Liver (tissue), 3 donors: ENCODE measurements around the gene VDAC2.

Experiments
- FOXA1 ChIP-seq: IDR thresholded peaks from 2 replicates; pipeline ENCODE4 v1.6.1; 2016; ENCODE audit warnings: antibody characterized with exemption
- JUND ChIP-seq, 2 donors: IDR thresholded peaks; 2 replicates each; pipeline ENCODE4 v1.6.1; 2016; ENCODE audit warnings: antibody characterized with exemption in 2 of 2
- RAD21 ChIP-seq, 2 donors: IDR thresholded peaks; 2 replicates each; pipeline ENCODE4 v1.6.1; 2016; ENCODE audit warnings: antibody characterized with exemption in 2 of 2, mild to moderate bottlenecking in 2 of 2
- TF ChIP-seq, protein P1 (sequence below): fragments of 150-350 bp; IDR thresholded peaks from 2 replicates; pipeline ENCODE4 v1.5.1; 2017; ENCODE audit warnings: improper control_type of control experiment, low read depth, low read length; ENCODE audit not compliant: missing input control
- TF ChIP-seq, protein P2 (sequence below): IDR thresholded peaks from 2 replicates; pipeline ENCODE4 v1.6.1; 2016; ENCODE audit warnings: antibody characterized with exemption, mild to moderate bottlenecking
- TF ChIP-seq, protein P3 (sequence below): IDR thresholded peaks from 2 replicates; pipeline ENCODE4 v1.6.1; 2016; ENCODE audit warnings: antibody characterized with exemption
- donor health status: healthy.
- donor health status: healthy.

DNA sequence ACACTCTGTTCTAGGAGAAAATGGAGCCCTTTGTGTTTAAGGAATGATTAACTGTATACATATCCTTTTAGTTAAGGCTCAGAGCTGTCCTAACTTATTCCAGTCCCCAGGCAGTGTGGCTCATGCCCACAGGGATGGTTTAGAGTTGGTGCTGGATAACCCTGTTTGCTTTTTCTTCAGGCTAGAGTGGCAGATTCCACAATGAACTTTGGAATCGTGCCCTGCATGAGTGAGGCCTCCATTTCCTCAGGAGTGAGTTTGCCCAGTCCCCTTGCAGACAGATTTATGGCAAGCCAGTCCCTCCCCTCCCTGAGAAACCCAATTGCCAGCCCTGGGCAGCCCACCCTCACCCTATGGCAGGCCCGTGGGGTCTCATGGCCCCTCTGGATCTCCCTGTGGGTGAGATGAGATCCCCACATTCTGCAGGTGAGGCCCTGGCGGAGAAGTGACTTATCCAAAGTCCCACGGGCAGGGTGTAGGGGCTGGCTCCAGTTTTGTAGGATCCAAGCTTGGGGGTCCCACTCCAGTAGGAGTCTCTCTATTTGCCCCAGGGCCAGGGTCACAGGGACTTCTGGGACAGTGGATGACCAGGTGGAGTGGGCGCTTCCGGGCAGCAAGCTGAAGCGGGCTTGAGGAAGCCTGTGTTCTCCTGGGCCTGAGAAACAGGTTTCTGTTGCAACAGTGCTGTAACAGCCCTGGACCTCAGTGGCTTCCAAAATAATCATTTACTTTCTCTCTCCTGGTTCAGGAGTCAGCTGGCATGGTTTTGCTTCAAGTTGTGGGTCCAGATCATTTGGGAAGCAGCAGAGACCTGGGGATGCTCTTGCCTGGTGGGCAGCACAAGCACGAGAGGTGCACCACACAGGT lies 34.1 kb downstream of the VDAC2 start:
- TF ChIP-seq, protein P1, sequence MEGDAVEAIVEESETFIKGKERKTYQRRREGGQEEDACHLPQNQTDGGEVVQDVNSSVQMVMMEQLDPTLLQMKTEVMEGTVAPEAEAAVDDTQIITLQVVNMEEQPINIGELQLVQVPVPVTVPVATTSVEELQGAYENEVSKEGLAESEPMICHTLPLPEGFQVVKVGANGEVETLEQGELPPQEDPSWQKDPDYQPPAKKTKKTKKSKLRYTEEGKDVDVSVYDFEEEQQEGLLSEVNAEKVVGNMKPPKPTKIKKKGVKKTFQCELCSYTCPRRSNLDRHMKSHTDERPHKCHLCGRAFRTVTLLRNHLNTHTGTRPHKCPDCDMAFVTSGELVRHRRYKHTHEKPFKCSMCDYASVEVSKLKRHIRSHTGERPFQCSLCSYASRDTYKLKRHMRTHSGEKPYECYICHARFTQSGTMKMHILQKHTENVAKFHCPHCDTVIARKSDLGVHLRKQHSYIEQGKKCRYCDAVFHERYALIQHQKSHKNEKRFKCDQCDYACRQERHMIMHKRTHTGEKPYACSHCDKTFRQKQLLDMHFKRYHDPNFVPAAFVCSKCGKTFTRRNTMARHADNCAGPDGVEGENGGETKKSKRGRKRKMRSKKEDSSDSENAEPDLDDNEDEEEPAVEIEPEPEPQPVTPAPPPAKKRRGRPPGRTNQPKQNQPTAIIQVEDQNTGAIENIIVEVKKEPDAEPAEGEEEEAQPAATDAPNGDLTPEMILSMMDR, result no peak
- TF ChIP-seq JUND (IDR thresholded peaks at IDR 0.05), result no peak
- TF ChIP-seq, protein P2, sequence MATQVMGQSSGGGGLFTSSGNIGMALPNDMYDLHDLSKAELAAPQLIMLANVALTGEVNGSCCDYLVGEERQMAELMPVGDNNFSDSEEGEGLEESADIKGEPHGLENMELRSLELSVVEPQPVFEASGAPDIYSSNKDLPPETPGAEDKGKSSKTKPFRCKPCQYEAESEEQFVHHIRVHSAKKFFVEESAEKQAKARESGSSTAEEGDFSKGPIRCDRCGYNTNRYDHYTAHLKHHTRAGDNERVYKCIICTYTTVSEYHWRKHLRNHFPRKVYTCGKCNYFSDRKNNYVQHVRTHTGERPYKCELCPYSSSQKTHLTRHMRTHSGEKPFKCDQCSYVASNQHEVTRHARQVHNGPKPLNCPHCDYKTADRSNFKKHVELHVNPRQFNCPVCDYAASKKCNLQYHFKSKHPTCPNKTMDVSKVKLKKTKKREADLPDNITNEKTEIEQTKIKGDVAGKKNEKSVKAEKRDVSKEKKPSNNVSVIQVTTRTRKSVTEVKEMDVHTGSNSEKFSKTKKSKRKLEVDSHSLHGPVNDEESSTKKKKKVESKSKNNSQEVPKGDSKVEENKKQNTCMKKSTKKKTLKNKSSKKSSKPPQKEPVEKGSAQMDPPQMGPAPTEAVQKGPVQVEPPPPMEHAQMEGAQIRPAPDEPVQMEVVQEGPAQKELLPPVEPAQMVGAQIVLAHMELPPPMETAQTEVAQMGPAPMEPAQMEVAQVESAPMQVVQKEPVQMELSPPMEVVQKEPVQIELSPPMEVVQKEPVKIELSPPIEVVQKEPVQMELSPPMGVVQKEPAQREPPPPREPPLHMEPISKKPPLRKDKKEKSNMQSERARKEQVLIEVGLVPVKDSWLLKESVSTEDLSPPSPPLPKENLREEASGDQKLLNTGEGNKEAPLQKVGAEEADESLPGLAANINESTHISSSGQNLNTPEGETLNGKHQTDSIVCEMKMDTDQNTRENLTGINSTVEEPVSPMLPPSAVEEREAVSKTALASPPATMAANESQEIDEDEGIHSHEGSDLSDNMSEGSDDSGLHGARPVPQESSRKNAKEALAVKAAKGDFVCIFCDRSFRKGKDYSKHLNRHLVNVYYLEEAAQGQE, result no peak
- TF ChIP-seq RAD21 (IDR thresholded peaks at IDR 0.05), result no peak
- TF ChIP-seq, protein P3, sequence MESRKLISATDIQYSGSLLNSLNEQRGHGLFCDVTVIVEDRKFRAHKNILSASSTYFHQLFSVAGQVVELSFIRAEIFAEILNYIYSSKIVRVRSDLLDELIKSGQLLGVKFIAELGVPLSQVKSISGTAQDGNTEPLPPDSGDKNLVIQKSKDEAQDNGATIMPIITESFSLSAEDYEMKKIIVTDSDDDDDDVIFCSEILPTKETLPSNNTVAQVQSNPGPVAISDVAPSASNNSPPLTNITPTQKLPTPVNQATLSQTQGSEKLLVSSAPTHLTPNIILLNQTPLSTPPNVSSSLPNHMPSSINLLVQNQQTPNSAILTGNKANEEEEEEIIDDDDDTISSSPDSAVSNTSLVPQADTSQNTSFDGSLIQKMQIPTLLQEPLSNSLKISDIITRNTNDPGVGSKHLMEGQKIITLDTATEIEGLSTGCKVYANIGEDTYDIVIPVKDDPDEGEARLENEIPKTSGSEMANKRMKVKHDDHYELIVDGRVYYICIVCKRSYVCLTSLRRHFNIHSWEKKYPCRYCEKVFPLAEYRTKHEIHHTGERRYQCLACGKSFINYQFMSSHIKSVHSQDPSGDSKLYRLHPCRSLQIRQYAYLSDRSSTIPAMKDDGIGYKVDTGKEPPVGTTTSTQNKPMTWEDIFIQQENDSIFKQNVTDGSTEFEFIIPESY, result no peak
- no peak for TF ChIP-seq FOXA1
